GM12801 (cell line): Measurements from ENCODE around the gene WEE2.

ENCODE experiments used
- CTCF ChIP-seq: IDR thresholded peaks from one replicate; pipeline ENCODE4 v1.5.1; 2011; ENCODE audit warnings: control low read depth; ENCODE audit not compliant: insufficient read length; ENCODE audit errors: extremely low read depth

WEE2 gene

GRCh38 chr7:141737836-141738591, 29.9 kb downstream of the WEE2 start, which contains the start of gene SSBP1:
Gene SSBP1, plus strand, starts transcription at chr7:141738358. Its CDS starts 809 bp downstream, at chr7:141739167.
- peak; percentile 28 for TF ChIP-seq CTCF

DNA sequence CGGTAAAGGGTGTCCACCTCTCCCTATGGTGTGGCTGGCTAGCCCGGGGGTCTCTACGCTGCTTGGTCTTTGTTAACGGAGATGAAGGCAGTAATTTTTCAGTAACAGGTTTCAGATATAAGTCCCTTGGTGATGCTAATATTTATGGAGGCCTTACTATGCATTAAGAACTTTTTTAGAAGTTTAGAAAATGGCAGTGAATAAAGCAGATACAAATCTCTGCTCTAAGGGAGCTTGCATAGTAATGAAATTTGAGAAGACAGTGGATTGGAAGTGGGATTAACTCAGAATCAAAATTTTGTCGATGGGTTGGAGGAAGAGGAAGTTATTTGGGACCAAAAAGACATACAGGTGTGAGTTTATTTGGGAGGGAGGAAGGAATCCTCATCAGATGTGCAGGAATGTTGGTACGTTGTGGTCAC, 30.4 kb downstream of the WEE2 start:
- no peak for TF ChIP-seq CTCF

GRCh38 chr7:141739250-141739649, 31.1 kb downstream of the WEE2 start:
- no peak for TF ChIP-seq CTCF

GRCh38 chr7:141742229-141742628, 34.1 kb downstream of the WEE2 start:
- no peak for TF ChIP-seq CTCF

GRCh38 chr7:141744131-141744530, 36.0 kb downstream of the WEE2 start:
- TF ChIP-seq CTCF = no peak

DNA sequence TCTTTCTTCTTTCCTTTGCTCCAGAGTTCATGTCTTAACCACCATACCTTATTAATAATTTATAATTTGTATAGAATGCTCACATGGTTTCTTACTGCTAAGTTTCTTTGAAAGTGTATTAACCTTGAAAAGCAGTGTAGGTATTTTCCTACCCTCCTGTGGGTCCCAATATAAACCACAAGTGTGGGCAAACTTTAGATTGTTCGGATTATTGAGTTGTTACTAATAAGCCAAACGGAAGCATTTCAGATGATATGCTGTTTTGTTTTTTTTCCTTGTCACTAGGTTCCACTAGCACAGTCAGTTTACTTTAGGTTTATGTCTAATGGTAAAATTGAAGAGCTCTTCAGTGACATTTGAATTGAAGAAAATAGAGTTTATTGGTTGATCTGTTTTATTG, 40.2 kb downstream of the WEE2 start:
- TF ChIP-seq CTCF = no peak

GRCh38 chr7:141752634-141753033, 44.5 kb downstream of the WEE2 start:
- no peak for TF ChIP-seq CTCF
